OCI-M2 (cell line): ENCODE results near the gene PPP1R3D.
"Not testable (repeated sequence)": the region's sequence is repeated elsewhere in the genome, so short reads cannot be mapped to it uniquely, and the experiment has no call there.

Experiments used
- DNase-seq: peaks from one replicate; lab custom pipeline; 2025; ENCODE audit not compliant: unreplicated experiment; lab: John Stamatoyannopoulos, UW

Gene PPP1R3D

GRCh38 chr20:59925899-59926298, 14.2 kb downstream of the PPP1R3D start:
- no peak for DNase-seq

GRCh38 chr20:59925359-59925758, 14.7 kb downstream of the PPP1R3D start:
- no peak for DNase-seq

GRCh38 chr20:59923514-59923913, 16.6 kb downstream of the PPP1R3D start:
- no peak for DNase-seq

GRCh38 chr20:59920944-59921343, 19.2 kb downstream of the PPP1R3D start:
- DNase-seq, result no peak

GRCh38 chr20:59912609-59913008, 27.5 kb downstream of the PPP1R3D start:
- no peak for DNase-seq

- DNase-seq, result no peak
Measured at GRCh38 chr20:59911041-59911440, 29.1 kb downstream of the PPP1R3D start.

- no peak for DNase-seq
Measured at GRCh38 chr20:59908855-59909254, 31.2 kb downstream of the PPP1R3D start.

GRCh38 chr20:59903621-59904020, 36.5 kb downstream of the PPP1R3D start:
- no peak for DNase-seq

- DNase-seq, result no peak
Measured at GRCh38 chr20:59902470-59902869, 37.6 kb downstream of the PPP1R3D start.

GRCh38 chr20:59895908-59896307, 44.2 kb downstream of the PPP1R3D start:
- no peak for DNase-seq

- DNase-seq, result no peak
Measured at GRCh38 chr20:59891581-59891980, 48.5 kb downstream of the PPP1R3D start.

- DNase-seq, result not testable (repeated sequence)
Measured at GRCh38 chr20:59890035-59890434, 50.1 kb downstream of the PPP1R3D start.

- no peak for DNase-seq
Measured at GRCh38 chr20:59888050-59888449, 52.1 kb downstream of the PPP1R3D start.
